GM18951 (cell line): ENCODE data around the gene CNKSR2.

Experiments used
- POLR2A ChIP-seq: IDR thresholded peaks from 4 replicates; pipeline ENCODE4 v1.6.1; 2011; ENCODE audit warnings: mild to moderate bottlenecking; ENCODE audit not compliant: insufficient read length, insufficient read depth; ENCODE audit errors: extremely low read depth
- in situ Hi-C: fragments of 300-500 bp; cut with MboI; formaldehyde crosslinking; loops from one replicate; pipeline ENCODE4 v1.12.0; 2022; ENCODE audit warnings: low sequenced_read_pairs, mixed read lengths, inconsistent platforms; ENCODE audit not compliant: unreplicated experiment

CNKSR2 gene

DNA sequence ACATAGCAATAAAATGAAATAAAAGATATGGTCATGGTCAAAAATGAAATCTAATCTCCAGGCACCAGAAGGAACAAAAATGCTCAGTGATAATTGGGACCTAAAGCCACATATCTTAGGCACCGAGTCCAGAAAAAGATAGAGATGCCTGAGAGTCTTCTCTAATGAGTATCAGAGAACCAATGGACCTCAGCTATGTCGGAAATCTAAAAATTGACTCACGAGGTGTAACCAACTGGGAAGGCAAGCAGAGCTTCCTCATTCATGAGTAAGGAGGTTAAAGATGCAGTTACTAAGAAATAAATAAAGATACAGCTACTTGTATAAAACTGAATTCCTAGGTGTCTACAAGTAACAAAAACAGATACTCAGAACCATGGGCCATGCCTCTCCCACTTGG, 211.8 kb downstream of the CNKSR2 start:
- in situ Hi-C loops, result no loop called here
- TF ChIP-seq POLR2A, result no peak

- TF ChIP-seq POLR2A, result no peak
- in situ Hi-C loops, result no loop called here
These were observed 216.0 kb downstream of the CNKSR2 start for GRCh38 chrX:21590012-21590776.

DNA sequence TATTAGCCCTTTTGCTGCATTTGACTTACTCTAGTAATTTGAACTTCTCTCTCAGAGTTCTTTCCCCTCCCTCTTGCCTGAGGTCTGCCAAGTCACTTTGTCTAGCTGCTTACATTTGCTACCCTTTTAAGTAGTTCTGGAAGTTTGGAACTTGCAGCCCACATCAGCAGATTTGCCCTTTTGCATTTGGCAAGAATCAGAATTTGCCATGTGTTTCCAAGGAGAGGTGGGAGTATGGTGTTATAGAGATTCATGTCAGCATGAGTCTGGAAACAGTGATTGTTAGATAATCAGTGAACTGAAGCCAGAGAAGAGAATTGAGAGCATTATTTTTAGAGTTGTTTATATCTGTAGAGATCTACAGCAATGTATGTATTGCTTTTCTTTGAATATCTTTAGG, 231.8 kb downstream of the CNKSR2 start:
- in situ Hi-C loops, result no loop called here
- TF ChIP-seq POLR2A, result no peak

GRCh38 chrX:21610168-21610567, 235.9 kb downstream of the CNKSR2 start:
- in situ Hi-C loops, result no loop called here
- TF ChIP-seq POLR2A, result no peak

DNA sequence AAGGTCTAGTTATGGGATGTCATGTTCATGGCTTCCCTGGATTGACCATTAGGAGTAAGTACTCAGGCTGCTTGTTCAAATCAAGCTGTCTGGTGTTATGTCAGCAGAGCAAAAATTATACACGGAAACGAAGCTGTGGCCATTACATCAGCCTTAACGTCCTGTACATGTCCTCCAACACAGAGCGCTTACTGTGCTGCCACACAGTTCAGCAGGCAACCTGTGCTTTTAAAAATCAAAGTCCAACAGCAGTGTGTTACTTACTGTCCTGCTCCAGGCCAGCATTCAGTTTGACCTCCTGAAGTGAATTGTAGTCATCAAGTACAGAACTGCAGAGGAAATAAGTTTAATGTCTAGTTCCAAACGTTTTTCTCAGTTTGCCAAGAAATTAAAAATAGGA, 237.9 kb downstream of the CNKSR2 start:
- no peak for TF ChIP-seq POLR2A
- in situ Hi-C loops, result no loop called here

DNA sequence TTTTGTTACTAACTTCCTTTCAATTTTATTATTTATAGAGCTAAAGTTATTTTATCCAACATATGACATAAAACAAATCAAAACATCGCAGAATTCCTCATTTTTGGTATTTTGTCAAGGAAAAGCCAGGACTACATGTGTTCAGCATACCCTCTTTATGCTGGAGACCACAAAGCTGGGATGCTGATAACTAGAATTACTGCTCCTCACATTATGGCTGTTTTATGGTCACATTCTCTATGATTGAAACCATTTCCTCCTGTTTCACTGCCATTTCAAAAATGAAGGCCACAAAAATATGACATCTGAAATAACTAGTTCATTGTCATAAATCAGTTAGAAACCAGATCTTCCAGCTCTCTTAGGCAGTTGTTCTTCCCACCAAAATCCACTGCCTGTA, 242.2 kb downstream of the CNKSR2 start:
- in situ Hi-C loops, result no loop called here

DNA sequence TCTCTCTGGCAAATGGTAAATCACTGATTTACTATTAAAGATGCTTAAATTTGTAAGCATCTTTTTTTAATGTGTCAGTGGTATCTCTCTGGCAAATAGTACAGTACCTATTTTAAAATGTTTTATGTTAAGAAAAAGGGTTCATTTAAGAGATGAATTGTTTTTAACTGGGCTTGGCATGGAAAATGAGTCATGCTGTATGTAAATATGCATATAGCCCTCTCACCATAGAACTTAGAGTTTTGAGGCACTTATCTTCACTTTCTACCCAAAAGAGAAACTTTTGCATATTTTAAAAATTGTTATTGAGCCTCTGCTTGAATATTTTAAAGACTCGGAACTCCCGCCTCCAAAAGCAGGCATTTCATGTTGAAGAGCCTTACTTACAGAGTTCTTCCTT, 246.0 kb downstream of the CNKSR2 start:
- in situ Hi-C loops, result no loop called here
- no peak for TF ChIP-seq POLR2A

More for the DNA sequence above, 242.2 kb downstream of the CNKSR2 start:
- no peak for TF ChIP-seq POLR2A

- in situ Hi-C loops, result no loop called here
- no peak for TF ChIP-seq POLR2A
These were observed 249.7 kb downstream of the CNKSR2 start for GRCh38 chrX:21623778-21624501.

DNA sequence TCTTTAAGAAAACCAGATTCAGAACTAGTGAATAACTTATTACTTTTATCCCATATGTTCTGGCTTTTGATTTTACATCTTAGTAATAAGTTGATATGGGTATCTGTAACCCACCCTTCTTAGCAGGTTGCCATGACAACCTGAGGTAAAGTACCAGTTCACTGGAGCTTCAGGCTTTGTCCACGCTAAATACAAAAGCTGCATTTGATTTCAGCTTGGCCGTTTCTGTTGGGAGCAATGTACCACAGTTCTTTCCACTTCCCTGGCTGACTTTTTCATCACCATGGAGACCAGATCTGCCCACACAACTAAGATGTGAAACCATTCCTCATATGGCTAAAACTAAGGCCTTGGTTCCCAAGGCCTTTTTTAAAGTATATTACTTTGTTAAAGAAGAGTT, 257.8 kb downstream of the CNKSR2 start:
- in situ Hi-C loops, result no loop called here
- TF ChIP-seq POLR2A, result no peak

GRCh38 chrX:21638311-21638710, 264.1 kb downstream of the CNKSR2 start:
- in situ Hi-C loops, result no loop called here
- TF ChIP-seq POLR2A, result no peak

DNA sequence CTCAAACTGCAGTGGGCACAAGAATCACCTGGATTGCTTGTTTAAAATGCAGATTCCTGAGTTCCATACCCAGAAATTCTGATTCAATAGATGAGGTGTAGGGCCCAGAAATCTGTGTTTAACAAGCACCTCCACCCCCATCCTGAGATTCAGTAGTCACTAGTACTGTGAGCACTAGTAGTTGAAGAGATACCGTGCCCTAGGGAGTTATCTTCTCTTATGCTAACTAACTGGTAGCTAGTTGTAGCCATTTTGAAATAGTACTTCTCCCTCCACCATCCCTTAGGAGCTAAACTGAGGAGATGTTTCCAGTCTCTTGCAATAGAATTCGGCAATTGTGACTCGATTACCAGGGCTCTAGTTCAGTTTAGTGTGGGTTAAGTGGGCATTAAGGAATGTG, 265.6 kb downstream of the CNKSR2 start:
- TF ChIP-seq POLR2A, result no peak

GRCh38 chrX:21645431-21645830, 271.2 kb downstream of the CNKSR2 start:
- TF ChIP-seq POLR2A, result no peak
- in situ Hi-C loops, result no loop called here

More for the DNA sequence above, 265.6 kb downstream of the CNKSR2 start:
- in situ Hi-C loops, result no loop called here

GRCh38 chrX:21645886-21646285, 271.7 kb downstream of the CNKSR2 start:
- no peak for TF ChIP-seq POLR2A

More at GRCh38 chrX:21645886-21646285, 271.7 kb downstream of the CNKSR2 start:
- in situ Hi-C loops, result no loop called here
